ENCODE data around the gene RBM10.

RBM10 gene

DNA sequence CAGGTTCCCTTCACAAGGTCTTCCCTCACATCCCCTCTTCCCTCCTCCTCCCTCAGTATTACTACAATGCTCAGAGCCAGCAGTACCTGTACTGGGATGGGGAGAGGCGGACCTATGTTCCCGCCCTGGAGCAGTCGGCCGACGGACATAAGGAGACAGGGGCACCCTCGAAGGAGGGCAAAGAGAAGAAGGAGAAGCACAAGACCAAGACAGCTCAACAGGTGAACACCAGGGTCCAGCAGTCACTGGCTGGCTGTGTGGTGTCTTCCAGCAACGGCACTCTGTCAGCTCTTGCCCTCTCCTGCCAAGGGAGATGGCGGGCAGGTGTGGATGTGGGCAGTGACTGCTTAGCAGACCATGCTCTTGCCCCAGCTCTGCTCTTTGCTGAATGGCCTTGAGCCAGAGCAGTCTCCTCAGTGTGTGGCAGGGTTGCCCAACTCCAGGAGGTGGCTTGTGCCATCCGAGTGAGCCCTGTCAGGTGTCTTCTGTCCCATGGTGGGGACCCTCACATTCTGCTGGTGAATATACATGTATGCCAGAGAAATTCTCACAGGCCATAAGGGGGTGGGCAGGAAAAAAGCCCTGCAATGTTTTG is 37.2 kb downstream of the RBM10 start:
- Histone ChIP-seq H3F3A (ENCODE audit: control insufficient read depth, insufficient read depth) (no peaks in the 10 kb centered on the region), H3K9me3 (ENCODE audit: control insufficient read depth, insufficient read depth, low read length) (no peaks in the 10 kb centered on the region), H3K4me2 (ENCODE audit: low read length) (no peak overlapping the region), H3K4me3 (ENCODE audit: low read length) (no peak overlapping the region), H3K9me2 (replicated peaks; ENCODE audit: control insufficient read depth, low read length) (no peaks in the 10 kb centered on the region), H3K27ac (ENCODE audit: low read depth, low read length) (no peak overlapping the region), H4K20me1 (ENCODE audit: control insufficient read depth, insufficient read depth, low read depth, low read length) (no peaks in the 10 kb centered on the region), H3K4me1 (ENCODE audit: control insufficient read depth, low read length) (no peaks in the 10 kb centered on the region), H3K27me3 (ENCODE audit: control insufficient read depth, low read length) (no peaks in the 10 kb centered on the region), H3K36me3 (ENCODE audit: control insufficient read depth, low read length) (peaks cover 42% of the 10 kb centered on the region), H3K79me2 (ENCODE audit: control insufficient read depth, low read length) (no peaks in the 10 kb centered on the region)
- TF ChIP-seq, protein P1, sequence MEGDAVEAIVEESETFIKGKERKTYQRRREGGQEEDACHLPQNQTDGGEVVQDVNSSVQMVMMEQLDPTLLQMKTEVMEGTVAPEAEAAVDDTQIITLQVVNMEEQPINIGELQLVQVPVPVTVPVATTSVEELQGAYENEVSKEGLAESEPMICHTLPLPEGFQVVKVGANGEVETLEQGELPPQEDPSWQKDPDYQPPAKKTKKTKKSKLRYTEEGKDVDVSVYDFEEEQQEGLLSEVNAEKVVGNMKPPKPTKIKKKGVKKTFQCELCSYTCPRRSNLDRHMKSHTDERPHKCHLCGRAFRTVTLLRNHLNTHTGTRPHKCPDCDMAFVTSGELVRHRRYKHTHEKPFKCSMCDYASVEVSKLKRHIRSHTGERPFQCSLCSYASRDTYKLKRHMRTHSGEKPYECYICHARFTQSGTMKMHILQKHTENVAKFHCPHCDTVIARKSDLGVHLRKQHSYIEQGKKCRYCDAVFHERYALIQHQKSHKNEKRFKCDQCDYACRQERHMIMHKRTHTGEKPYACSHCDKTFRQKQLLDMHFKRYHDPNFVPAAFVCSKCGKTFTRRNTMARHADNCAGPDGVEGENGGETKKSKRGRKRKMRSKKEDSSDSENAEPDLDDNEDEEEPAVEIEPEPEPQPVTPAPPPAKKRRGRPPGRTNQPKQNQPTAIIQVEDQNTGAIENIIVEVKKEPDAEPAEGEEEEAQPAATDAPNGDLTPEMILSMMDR (IDR thresholded peaks at IDR 0.05; ENCODE audit: low read depth, low read length, poor library complexity, severe bottlenecking), result no peak
- no peak for TF ChIP-seq EZH2phosphoT487 (IDR thresholded peaks at IDR 0.05; ENCODE audit: borderline replicate concordance, low read length)

DNA sequence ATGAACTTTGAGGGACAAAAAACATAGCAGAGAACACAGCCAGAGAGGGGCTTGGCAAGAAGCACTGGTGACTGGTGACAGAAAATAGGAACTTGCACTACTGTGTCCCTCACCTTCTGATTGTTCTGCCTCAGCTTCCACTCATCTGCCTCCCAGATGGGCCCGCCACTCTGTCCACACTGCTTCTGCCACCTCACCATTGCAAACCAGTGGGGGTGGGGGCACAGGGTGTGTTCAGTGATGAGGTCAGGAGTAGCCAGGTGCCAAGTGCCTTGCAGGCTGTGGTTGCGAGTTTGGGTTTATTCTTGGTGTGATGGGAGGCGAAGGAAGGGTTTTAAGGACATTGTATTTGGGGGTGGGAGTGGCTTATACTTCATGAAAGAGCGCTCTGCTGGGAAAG is 39.5 kb downstream of the RBM10 start:
- Histone ChIP-seq H3K4me1 (ENCODE audit: control insufficient read depth, low read length) (no peaks in the 10 kb centered on the region), H3K27ac (ENCODE audit: low read depth, low read length) (no peak overlapping the region), H3K79me2 (ENCODE audit: control insufficient read depth, low read length) (no peaks in the 10 kb centered on the region), H4K20me1 (ENCODE audit: control insufficient read depth, insufficient read depth, low read depth, low read length) (no peaks in the 10 kb centered on the region), H3K9me3 (ENCODE audit: control insufficient read depth, insufficient read depth, low read length) (no peaks in the 10 kb centered on the region), H3K4me2 (ENCODE audit: low read length) (no peak overlapping the region), H3K36me3 (ENCODE audit: control insufficient read depth, low read length) (peaks cover 35% of the 10 kb centered on the region), H3K27me3 (ENCODE audit: control insufficient read depth, low read length) (no peaks in the 10 kb centered on the region), H3F3A (ENCODE audit: control insufficient read depth, insufficient read depth) (peaks cover 9% of the 10 kb centered on the region), H3K4me3 (ENCODE audit: low read length) (no peak overlapping the region), H3K9me2 (replicated peaks; ENCODE audit: control insufficient read depth, low read length) (no peaks in the 10 kb centered on the region)
- TF ChIP-seq, protein P1 (IDR thresholded peaks at IDR 0.05; ENCODE audit: low read depth, low read length, poor library complexity, severe bottlenecking), result no peak
- no peak for TF ChIP-seq EZH2phosphoT487 (IDR thresholded peaks at IDR 0.05; ENCODE audit: borderline replicate concordance, low read length)

DNA sequence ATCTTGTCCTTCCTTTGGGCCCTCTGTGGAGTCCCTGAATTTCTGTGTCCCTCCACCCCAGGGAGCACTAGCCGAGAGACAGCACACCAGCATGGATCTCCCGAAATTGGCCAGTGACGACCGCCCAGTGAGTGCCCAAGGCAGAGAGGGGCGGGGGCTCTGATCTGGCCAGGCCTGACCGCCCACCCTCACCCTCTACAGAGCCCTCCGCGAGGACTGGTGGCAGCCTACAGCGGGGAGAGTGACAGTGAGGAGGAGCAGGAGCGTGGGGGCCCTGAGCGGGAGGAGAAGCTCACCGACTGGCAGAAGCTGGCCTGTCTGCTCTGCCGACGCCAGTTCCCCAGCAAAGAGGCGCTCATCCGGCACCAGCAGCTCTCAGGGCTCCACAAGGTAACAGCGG is 40.2 kb downstream of the RBM10 start:
- peaks cover 35% of the 10 kb centered on the region for H3K36me3 ChIP-seq (ENCODE audit: control insufficient read depth, low read length)
- no peaks in the 10 kb centered on the region for H3K9me2 ChIP-seq (replicated peaks; ENCODE audit: control insufficient read depth, low read length)
- H3K4me3 ChIP-seq (ENCODE audit: low read length), result no peak overlapping the region
- H3K79me2 ChIP-seq (ENCODE audit: control insufficient read depth, low read length), result no peaks in the 10 kb centered on the region
- no peak for TF ChIP-seq EZH2phosphoT487 (IDR thresholded peaks at IDR 0.05; ENCODE audit: borderline replicate concordance, low read length)
- TF ChIP-seq, protein P1 (IDR thresholded peaks at IDR 0.05; ENCODE audit: low read depth, low read length, poor library complexity, severe bottlenecking), result no peak
- peaks cover 7% of the 10 kb centered on the region for H3K4me1 ChIP-seq (ENCODE audit: control insufficient read depth, low read length)
- H3K9me3 ChIP-seq (ENCODE audit: control insufficient read depth, insufficient read depth, low read length), result no peaks in the 10 kb centered on the region
- no peak overlapping the region for H3K4me2 ChIP-seq (ENCODE audit: low read length)
- peaks cover 9% of the 10 kb centered on the region for H3F3A ChIP-seq (ENCODE audit: control insufficient read depth, insufficient read depth)
- H3K27me3 ChIP-seq (ENCODE audit: control insufficient read depth, low read length), result no peaks in the 10 kb centered on the region
- no peaks in the 10 kb centered on the region for H4K20me1 ChIP-seq (ENCODE audit: control insufficient read depth, insufficient read depth, low read depth, low read length)
- no peak overlapping the region for H3K27ac ChIP-seq (ENCODE audit: low read depth, low read length)
